HepG2 (cell line): Measurements from ENCODE around the gene POU2AF3. TPM values are rescaled to one million over a fixed set of nuclear protein-coding genes. Genes with fewer than 3 reads are reported as not detected.

Experiments
- ATAC-seq: fragments of 200-7000 bp; cut with Tn5 transposase; 3 replicates; pipeline ENCODE4 v1.9.1; 2020; ENCODE audit warnings: mild to moderate bottlenecking, moderate library complexity
- BruUV-seq: library from RNA; stranded (reverse); fragments of 400-500 nt; replicated peaks from 2 replicates; lab custom pipeline; 2021; lab: Mats Ljungman, UMichigan
- CTCF ChIA-PET: fragments of 300-600 bp; formaldehyde crosslinking; extraction: SDS; loops from one replicate; lab custom pipeline; 2021; ENCODE audit warnings: low total read pairs, inconsistent platforms, low intra/inter-chr PET ratio; lab: Yijun Ruan, JAX
- POLR2A ChIA-PET: fragments of 350-600 bp; sonication (Branson Sonifier 250); formaldehyde crosslinking; loops from one replicate; lab custom pipeline; 2020; ENCODE audit warnings: antibody characterized with exemption, inconsistent platforms; lab: Yijun Ruan, JAX
- DNase-seq: peaks from one replicate; pipeline ENCODE4 v3.0.0-alpha.2; 2015; ENCODE audit warnings: low spot score
- FAIRE-seq: peaks from 3 replicates; lab custom pipeline; 2011; peaks lifted over from hg19 to GRCh38; lab: Jason Lieb, UNC
- H2AFZ ChIP-seq: one replicate; pipeline ENCODE4 v1.6.1; 2011; ENCODE audit warnings: low read length, inconsistent platforms
- H3K27ac ChIP-seq: fragments of 300-600 bp; 3 replicates; pipeline ENCODE4 v1.8.0; 2011; ENCODE audit warnings: mixed run types, mild to moderate bottlenecking, mixed read lengths, low read length, inconsistent platforms; ENCODE audit not compliant: insufficient read depth; ENCODE audit errors: extremely low read length
- H3K27me3 ChIP-seq, 2 experiments: fragments of 200-600 bp in 1 of 2; 2 replicates in 1 of 2; 3 replicates in 1 of 2; pipeline versions ENCODE4 v1.6.0 to v1.8.0; 2011; ENCODE audit warnings: low read length in 2 of 2, mild to moderate bottlenecking in 2 of 2, moderate library complexity in 2 of 2, inconsistent platforms in 1 of 2; ENCODE audit not compliant: insufficient read depth in 2 of 2, control insufficient read depth in 1 of 2
- H3K36me3 ChIP-seq, 2 experiments: fragments of 200-600 bp in 1 of 2; replicated peaks in 1 of 2; 2 replicates in 1 of 2; 3 replicates in 1 of 2; pipeline versions ENCODE4 v1.5.1 to v1.8.0; 2011; ENCODE audit warnings: low read length in 2 of 2, inconsistent platforms in 1 of 2; ENCODE audit not compliant: insufficient read depth in 2 of 2, control insufficient read depth in 1 of 2
- H3K4me1 ChIP-seq: 2 replicates; pipeline ENCODE4 v1.5.1; 2012; ENCODE audit warnings: low read length, inconsistent platforms; ENCODE audit not compliant: insufficient read depth
- H3K4me2 ChIP-seq: 2 replicates; pipeline ENCODE4 v1.6.0; 2011; ENCODE audit warnings: low read depth, low read length, inconsistent platforms
- H3K4me3 ChIP-seq, 3 experiments: fragments of 200-600 bp in 1 of 3; sonication (generic), shearing (Covaris generic) in 1 of 3; replicated peaks in 1 of 3; 2 replicates each; pipeline ENCODE4 v1.5.1; 2011 to 2016; ENCODE audit warnings: low read length in 3 of 3, inconsistent platforms in 2 of 3, low read depth in 2 of 3, mild to moderate bottlenecking in 2 of 3, control low read depth in 1 of 3, mixed read lengths in 1 of 3; ENCODE audit not compliant: insufficient read depth in 1 of 3
- H3K79me2 ChIP-seq: one replicate; pipeline ENCODE4 v1.6.1; 2011; ENCODE audit warnings: low read length, inconsistent platforms; ENCODE audit not compliant: insufficient read depth
- H3K9ac ChIP-seq: 2 replicates; pipeline ENCODE4 v1.6.0; 2011; ENCODE audit warnings: mild to moderate bottlenecking, low read depth, low read length, inconsistent platforms; ENCODE audit not compliant: insufficient read depth
- H3K9me3 ChIP-seq: 2 replicates; pipeline ENCODE4 v1.5.1; 2012; ENCODE audit warnings: mild to moderate bottlenecking, low read length
- H4K20me1 ChIP-seq: 2 replicates; pipeline ENCODE4 v1.6.0; 2011; ENCODE audit warnings: inconsistent platforms, mild to moderate bottlenecking, low read length, moderate library complexity; ENCODE audit not compliant: insufficient read depth
- ARHGAP35 ChIP-seq: sonication (generic); formaldehyde crosslinking; IDR thresholded peaks from 2 replicates; pipeline ENCODE4 v1.9.0; 2022; ENCODE audit warnings: mild to moderate bottlenecking, inconsistent platforms, moderate library complexity, missing genetic modification reagents, borderline replicate concordance
- NFYC ChIP-seq: IDR thresholded peaks from 2 replicates; pipeline ENCODE4 v1.6.1; 2016; ENCODE audit warnings: missing genetic modification reagents, missing compliant biosample characterization
- SPEN ChIP-seq: sonication (generic); formaldehyde crosslinking; IDR thresholded peaks from 2 replicates; pipeline ENCODE4 v1.5.1; 2020; ENCODE audit warnings: low read depth, mild to moderate bottlenecking, missing genetic modification reagents
- TMF1 ChIP-seq: sonication (generic); formaldehyde crosslinking; IDR thresholded peaks from 2 replicates; pipeline ENCODE4 v1.8.1; 2022; ENCODE audit warnings: low read depth, missing genetic modification reagents
- ZNF263 ChIP-seq: sonication (generic); formaldehyde crosslinking; IDR thresholded peaks from 2 replicates; pipeline ENCODE4 v1.4.0; 2020; ENCODE audit warnings: missing genetic modification reagents
- ZNF33B ChIP-seq: sonication (generic); formaldehyde crosslinking; IDR thresholded peaks from 2 replicates; pipeline ENCODE4 v1.5.1; 2020; ENCODE audit warnings: mild to moderate bottlenecking, missing genetic modification reagents
- ZNF564 ChIP-seq: sonication (generic); formaldehyde crosslinking; IDR thresholded peaks from 2 replicates; pipeline ENCODE4 v1.8.1; 2023; ENCODE audit warnings: mild to moderate bottlenecking, missing genetic modification reagents
- ZNF749 ChIP-seq: sonication (generic); formaldehyde crosslinking; IDR thresholded peaks from 2 replicates; pipeline ENCODE4 v1.8.0; 2022; ENCODE audit warnings: mild to moderate bottlenecking, missing genetic modification reagents, moderate library complexity, borderline replicate concordance
- WGBS: methylation state at CpG from one replicate; pipeline ENCODE4 v1.1.6; 2017; ENCODE audit warnings: low lambda C conversion rate; 5-methylcytosine and 5-hydroxymethylcytosine counted together
- in situ Hi-C: cut with HindIII; loops from 2 replicates; pipeline ENCODE4 v1.10.0; 2017; ENCODE audit warnings: low pct_unique_long_range_greater_than_20kb; ENCODE audit not compliant: extremely low pct_ligation_motif_present
- intact Hi-C: fragments of 100-400 bp; cut with micrococcal nuclease; formaldehyde crosslinking; loops from one replicate; pipeline ENCODE4 v1.10.0; 2022; ENCODE audit not compliant: unreplicated experiment
- polyA plus RNA-seq, 8 experiments: library from polyadenylated mRNA; depleted of rRNA in 3 of 8; stranded (reverse) in 7 of 8; unstranded in 1 of 8; fragments of >200 nt; fragmentation: Illumina TruSeq in 4 of 8; extraction: Trizol in 4 of 8; gene quantifications; 2 replicates each; pipeline versions ENCODE4 v1.2.1 to v1.2.3, GENCODE V29; 2011 to 2016; ENCODE audit warnings: low read depth in 4 of 8, missing spikeins in 1 of 8, mixed read lengths in 1 of 8; ENCODE audit not compliant: insufficient read depth in 1 of 8
- total RNA-seq, 5 experiments: library from RNA; depleted of rRNA; stranded (reverse); fragments of >200 nt; fragmentation: Illumina TruSeq; extraction: Trizol; gene quantifications; 2 replicates each; pipeline ENCODE4 v1.2.3, GENCODE V29; 2016; ENCODE audit warnings: low read depth in 1 of 5
- TF ChIP-seq, protein P1 (sequence below): sonication (generic); formaldehyde crosslinking; IDR thresholded peaks from 2 replicates; pipeline ENCODE4 v1.5.1; 2020; ENCODE audit warnings: missing genetic modification reagents, mild to moderate bottlenecking, borderline replicate concordance

POU2AF3 gene
- total and polyA plus RNA-seq, 2 of the 13 experiments (the other 11 are each of a cell fraction or from before 2014, with no cell fraction given), result 7.8 to 71.2 TPM

DNA sequence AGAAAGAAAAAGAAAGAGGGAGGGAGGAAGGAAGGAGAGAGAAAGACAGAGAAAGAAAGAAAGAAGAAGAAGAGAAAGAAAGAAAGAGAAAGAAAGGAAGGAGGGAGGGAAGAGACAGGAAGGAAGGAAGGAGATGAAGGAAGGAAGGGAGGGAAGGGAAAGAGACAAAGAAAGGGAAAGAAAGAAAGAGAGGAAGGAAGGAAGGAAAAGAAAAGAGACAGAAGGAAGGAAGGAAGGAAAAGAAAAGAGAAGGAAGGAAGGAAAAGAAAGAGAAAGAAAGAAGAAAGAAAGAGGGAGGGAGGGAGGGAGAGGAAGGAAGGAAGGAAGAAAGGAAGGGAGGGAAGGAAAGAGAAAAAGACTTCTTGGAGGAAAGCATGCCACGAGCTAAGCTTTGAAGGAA lies 33.7 kb upstream of the POU2AF3 start:
- in situ Hi-C loops, result no loop called here
- Histone ChIP-seq H3K27ac (no peak overlapping the region), H3K9ac (no peak overlapping the region), H2AFZ (peak overlapping the region; percentile 12), H3K27me3 (no peaks in the 10 kb centered on the region; a peak in 2 of 5 replicates), H3K4me1 (peaks cover 21% of the 10 kb centered on the region), H4K20me1 (no peaks in the 10 kb centered on the region), H3K4me2 (no peak overlapping the region), H3K79me2 (no peaks in the 10 kb centered on the region), H3K9me3 (no peaks in the 10 kb centered on the region), H3K4me3 (no peak overlapping the region), H3K36me3 (no peaks in the 10 kb centered on the region)
- 43% methylated on average over 1 of the region's 1 CpG for WGBS
- ChIA-PET POLR2A (no interaction called here), CTCF (no interaction called here)
- TF ChIP-seq SPEN (CRISPR knock-in tag) (no peak), ZNF564 (no peak), TMF1 (no peak), ARHGAP35 (CRISPR knock-in tag) (no peak), NFYC (no peak), ZNF749 (no peak), ZNF33B (no peak), ZNF263 (CRISPR knock-in tag) (no peak)
- TF ChIP-seq, protein P1, sequence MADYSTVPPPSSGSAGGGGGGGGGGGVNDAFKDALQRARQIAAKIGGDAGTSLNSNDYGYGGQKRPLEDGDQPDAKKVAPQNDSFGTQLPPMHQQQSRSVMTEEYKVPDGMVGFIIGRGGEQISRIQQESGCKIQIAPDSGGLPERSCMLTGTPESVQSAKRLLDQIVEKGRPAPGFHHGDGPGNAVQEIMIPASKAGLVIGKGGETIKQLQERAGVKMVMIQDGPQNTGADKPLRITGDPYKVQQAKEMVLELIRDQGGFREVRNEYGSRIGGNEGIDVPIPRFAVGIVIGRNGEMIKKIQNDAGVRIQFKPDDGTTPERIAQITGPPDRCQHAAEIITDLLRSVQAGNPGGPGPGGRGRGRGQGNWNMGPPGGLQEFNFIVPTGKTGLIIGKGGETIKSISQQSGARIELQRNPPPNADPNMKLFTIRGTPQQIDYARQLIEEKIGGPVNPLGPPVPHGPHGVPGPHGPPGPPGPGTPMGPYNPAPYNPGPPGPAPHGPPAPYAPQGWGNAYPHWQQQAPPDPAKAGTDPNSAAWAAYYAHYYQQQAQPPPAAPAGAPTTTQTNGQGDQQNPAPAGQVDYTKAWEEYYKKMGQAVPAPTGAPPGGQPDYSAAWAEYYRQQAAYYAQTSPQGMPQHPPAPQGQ, result no peak
- no peak for DNase-seq
- BruUV-seq, result no TSS peak
- intact Hi-C loops, result no loop called here
- no peak for FAIRE-seq
- no peak for ATAC-seq
